Measurements from ENCODE around the gene HSD3B2.

The HSD3B2 gene

GRCh38 chr1:119438761-119439160, 23.8 kb downstream of the HSD3B2 start:
- H2BK15ac ChIP-seq (ENCODE audit: low read depth, poor library complexity, severe bottlenecking): no peak overlapping the region
- no peak overlapping the region for H3K23ac ChIP-seq (ENCODE audit: low read length in 2 of 2)
- H3K27ac ChIP-seq (ENCODE audit: low read length, poor library complexity, severe bottlenecking): no peak overlapping the region
- peaks cover 5 to 38% of the 10 kb centered on the region in 2 experiments for H3K27me3 ChIP-seq (ENCODE audit: control insufficient read depth in 1 of 2, insufficient read depth in 1 of 2, low read length in 2 of 2)
- no peak overlapping the region for H2AFZ ChIP-seq (ENCODE audit: low read depth, low read length)
- H3K79me1 ChIP-seq (replicated peaks; ENCODE audit: low read length, poor library complexity, severe bottlenecking): no peaks in the 10 kb centered on the region
- no peaks in the 10 kb centered on the region for H3K36me3 ChIP-seq (ENCODE audit: control insufficient read depth in 1 of 2, insufficient read depth in 2 of 2, low read depth in 1 of 2, low read length in 2 of 2)
- H3K9ac ChIP-seq (ENCODE audit: low read length): no peak overlapping the region
- no peaks in the 10 kb centered on the region for H3K9me3 ChIP-seq (ENCODE audit: control insufficient read depth, low read length)
- no peak overlapping the region for H2BK12ac ChIP-seq (ENCODE audit: low read length in 2 of 2)
- H4K91ac ChIP-seq (ENCODE audit: low read length): no peak overlapping the region
- no peak overlapping the region for H4K8ac ChIP-seq (ENCODE audit: low read length)
- H2AK5ac ChIP-seq (ENCODE audit: low read length, severe bottlenecking): no peak overlapping the region
- H3K18ac ChIP-seq (ENCODE audit: low read depth in 1 of 2, low read length in 2 of 2): no peak overlapping the region
- H3K14ac ChIP-seq (ENCODE audit: low read length in 2 of 2): no peak overlapping the region
- no peak for DNase-seq
- no peak overlapping the region for H3K4me2 ChIP-seq (ENCODE audit: low read length, poor library complexity, severe bottlenecking)
- 31% methylated on average over 1 of the region's 2 CpGs for WGBS
- H3K4me1 ChIP-seq (ENCODE audit: control insufficient read depth, insufficient read depth, low read depth, low read length): no peaks in the 10 kb centered on the region
- H2BK5ac ChIP-seq (ENCODE audit: low read depth, low read length, poor library complexity, severe bottlenecking): no peak overlapping the region
- no peak overlapping the region for H2BK120ac ChIP-seq (ENCODE audit: low read depth, low read length)
- H3K4me3 ChIP-seq (ENCODE audit: insufficient read depth in 1 of 2, low read depth in 1 of 2, low read length in 2 of 2): no peak overlapping the region
- no peak overlapping the region for H3K4ac ChIP-seq (ENCODE audit: low read depth in 1 of 2, low read length in 2 of 2)

GRCh38 chr1:119440721-119441307, 25.9 kb downstream of the HSD3B2 start:
- H4K91ac ChIP-seq (ENCODE audit: low read length): no peak overlapping the region
- no peak overlapping the region for H3K4me3 ChIP-seq (ENCODE audit: insufficient read depth in 1 of 2, low read depth in 1 of 2, low read length in 2 of 2)
- no peak overlapping the region for H2AFZ ChIP-seq (ENCODE audit: low read depth, low read length)
- no peaks in the 10 kb centered on the region for H3K79me1 ChIP-seq (replicated peaks; ENCODE audit: low read length, poor library complexity, severe bottlenecking)
- no peak for DNase-seq
- no peak overlapping the region for H4K8ac ChIP-seq (ENCODE audit: low read length)
- no peak overlapping the region for H3K4ac ChIP-seq (ENCODE audit: low read depth in 1 of 2, low read length in 2 of 2)
- no peak overlapping the region for H3K27ac ChIP-seq (ENCODE audit: low read length, poor library complexity, severe bottlenecking)
- H3K14ac ChIP-seq (ENCODE audit: low read length in 2 of 2): no peak overlapping the region
- H2BK15ac ChIP-seq (ENCODE audit: low read depth, poor library complexity, severe bottlenecking): no peak overlapping the region
- no peak overlapping the region for H3K23ac ChIP-seq (ENCODE audit: low read length in 2 of 2)
- no peaks in the 10 kb centered on the region for H3K4me1 ChIP-seq (ENCODE audit: control insufficient read depth, insufficient read depth, low read depth, low read length)
- no peak overlapping the region for H3K9ac ChIP-seq (ENCODE audit: low read length)
- peaks cover 5 to 52% of the 10 kb centered on the region in 2 experiments for H3K27me3 ChIP-seq (ENCODE audit: control insufficient read depth in 1 of 2, insufficient read depth in 1 of 2, low read length in 2 of 2)
- H3K18ac ChIP-seq (ENCODE audit: low read depth in 1 of 2, low read length in 2 of 2): no peak overlapping the region
- H2BK12ac ChIP-seq (ENCODE audit: low read length in 2 of 2): no peak overlapping the region
- no peak overlapping the region for H2BK120ac ChIP-seq (ENCODE audit: low read depth, low read length)
- no peak overlapping the region for H3K4me2 ChIP-seq (ENCODE audit: low read length, poor library complexity, severe bottlenecking)
- H3K9me3 ChIP-seq (ENCODE audit: control insufficient read depth, low read length): no peaks in the 10 kb centered on the region
- H2AK5ac ChIP-seq (ENCODE audit: low read length, severe bottlenecking): no peak overlapping the region
- H3K36me3 ChIP-seq (ENCODE audit: control insufficient read depth in 1 of 2, insufficient read depth in 2 of 2, low read depth in 1 of 2, low read length in 2 of 2): no peaks in the 10 kb centered on the region
- H2BK5ac ChIP-seq (ENCODE audit: low read depth, low read length, poor library complexity, severe bottlenecking): no peak overlapping the region
- WGBS: 76% methylated on average over 7 of the region's 8 CpGs

DNA sequence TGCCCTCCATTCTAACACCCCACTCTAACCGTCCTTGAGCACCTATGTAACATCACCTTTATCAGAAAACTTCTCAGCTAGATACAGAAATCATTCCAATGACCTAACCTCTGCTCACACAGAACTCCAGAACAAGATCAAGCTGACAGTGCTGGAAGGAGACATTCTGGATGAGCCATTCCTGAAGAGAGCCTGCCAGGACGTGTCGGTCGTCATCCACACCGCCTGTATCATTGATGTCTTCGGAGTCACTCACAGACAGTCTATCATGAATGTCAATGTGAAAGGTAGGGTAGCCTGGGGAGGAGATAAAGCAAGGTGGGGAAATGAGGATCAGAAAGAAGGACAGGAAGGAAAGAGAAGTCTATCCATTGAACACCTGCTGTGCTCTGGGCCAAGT, 27.8 kb downstream of the HSD3B2 start:
- Histone ChIP-seq H4K8ac (ENCODE audit: low read length) (no peak overlapping the region), H3K4me1 (ENCODE audit: control insufficient read depth, insufficient read depth, low read depth, low read length) (no peaks in the 10 kb centered on the region), H4K91ac (ENCODE audit: low read length) (no peak overlapping the region), H2AK5ac (ENCODE audit: low read length, severe bottlenecking) (no peak overlapping the region), H3K79me1 (replicated peaks; ENCODE audit: low read length, poor library complexity, severe bottlenecking) (no peaks in the 10 kb centered on the region), H3K36me3 (ENCODE audit: control insufficient read depth in 1 of 2, insufficient read depth in 2 of 2, low read depth in 1 of 2, low read length in 2 of 2) (no peaks in the 10 kb centered on the region), H3K9me3 (ENCODE audit: control insufficient read depth, low read length) (no peaks in the 10 kb centered on the region), H3K27ac (ENCODE audit: low read length, poor library complexity, severe bottlenecking) (no peak overlapping the region), H2BK120ac (ENCODE audit: low read depth, low read length) (no peak overlapping the region), H2BK12ac (ENCODE audit: low read length in 2 of 2) (no peak overlapping the region), H3K4ac (ENCODE audit: low read depth in 1 of 2, low read length in 2 of 2) (no peak overlapping the region), H3K9ac (ENCODE audit: low read length) (no peak overlapping the region), H3K4me3 (ENCODE audit: insufficient read depth in 1 of 2, low read depth in 1 of 2, low read length in 2 of 2) (no peak overlapping the region), H3K23ac (ENCODE audit: low read length in 2 of 2) (no peak overlapping the region), H3K18ac (ENCODE audit: low read depth in 1 of 2, low read length in 2 of 2) (no peak overlapping the region), H3K14ac (ENCODE audit: low read length in 2 of 2) (no peak overlapping the region), H3K4me2 (ENCODE audit: low read length, poor library complexity, severe bottlenecking) (no peak overlapping the region), H2AFZ (ENCODE audit: low read depth, low read length) (no peak overlapping the region), H3K27me3 (ENCODE audit: control insufficient read depth in 1 of 2, insufficient read depth in 1 of 2, low read length in 2 of 2) (peaks cover 5 to 70% of the 10 kb centered on the region in 2 experiments), H2BK5ac (ENCODE audit: low read depth, low read length, poor library complexity, severe bottlenecking) (no peak overlapping the region), H2BK15ac (ENCODE audit: low read depth, poor library complexity, severe bottlenecking) (no peak overlapping the region)
- WGBS: 92% methylated on average over 6 of the region's 6 CpGs
- DNase-seq: no peak

DNA sequence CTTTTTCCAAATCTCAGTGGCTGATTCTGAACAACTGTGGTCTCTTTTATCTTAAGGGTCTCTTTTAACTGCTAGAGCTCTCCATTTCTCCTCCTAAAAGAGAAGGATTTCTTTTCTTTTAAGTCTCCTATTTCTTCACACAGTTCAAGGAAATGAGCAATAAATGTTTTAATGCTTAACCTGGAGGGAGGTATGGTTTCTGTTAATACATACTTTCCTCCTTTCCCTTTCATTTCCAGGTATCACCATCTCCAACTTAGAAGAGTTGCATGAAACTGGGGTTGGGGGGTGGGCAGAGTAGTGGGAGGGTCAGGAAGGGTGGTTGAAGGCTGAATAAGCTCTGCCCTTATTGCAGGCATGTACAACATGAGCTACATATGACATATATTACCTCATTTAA, 31.4 kb downstream of the HSD3B2 start:
- Histone ChIP-seq H3K4me3 (ENCODE audit: insufficient read depth in 1 of 2, low read depth in 1 of 2, low read length in 2 of 2) (no peak overlapping the region), H2BK15ac (ENCODE audit: low read depth, poor library complexity, severe bottlenecking) (no peak overlapping the region), H3K14ac (ENCODE audit: low read length in 2 of 2) (no peak overlapping the region), H3K27ac (ENCODE audit: low read length, poor library complexity, severe bottlenecking) (no peak overlapping the region), H2BK120ac (ENCODE audit: low read depth, low read length) (no peak overlapping the region), H3K23ac (ENCODE audit: low read length in 2 of 2) (no peak overlapping the region), H2BK5ac (ENCODE audit: low read depth, low read length, poor library complexity, severe bottlenecking) (no peak overlapping the region), H3K4me2 (ENCODE audit: low read length, poor library complexity, severe bottlenecking) (no peak overlapping the region), H3K4ac (ENCODE audit: low read depth in 1 of 2, low read length in 2 of 2) (no peak overlapping the region), H4K8ac (ENCODE audit: low read length) (no peak overlapping the region), H3K36me3 (ENCODE audit: control insufficient read depth in 1 of 2, insufficient read depth in 2 of 2, low read depth in 1 of 2, low read length in 2 of 2) (no peaks in the 10 kb centered on the region), H3K9me3 (ENCODE audit: control insufficient read depth, low read length) (no peaks in the 10 kb centered on the region), H3K79me1 (replicated peaks; ENCODE audit: low read length, poor library complexity, severe bottlenecking) (no peaks in the 10 kb centered on the region), H3K27me3 (ENCODE audit: control insufficient read depth in 1 of 2, insufficient read depth in 1 of 2, low read length in 2 of 2) (peaks cover 0 to 84% of the 10 kb centered on the region in 2 experiments), H4K91ac (ENCODE audit: low read length) (no peak overlapping the region), H3K18ac (ENCODE audit: low read depth in 1 of 2, low read length in 2 of 2) (no peak overlapping the region), H2AFZ (ENCODE audit: low read depth, low read length) (no peak overlapping the region), H3K4me1 (ENCODE audit: control insufficient read depth, insufficient read depth, low read depth, low read length) (no peaks in the 10 kb centered on the region), H3K9ac (ENCODE audit: low read length) (no peak overlapping the region), H2AK5ac (ENCODE audit: low read length, severe bottlenecking) (no peak overlapping the region), H2BK12ac (ENCODE audit: low read length in 2 of 2) (no peak overlapping the region)
- no peak for DNase-seq

Measured in mesenchymal stem cell (in vitro differentiated cells and primary cell).